ENCODE measurements around the gene TCEANC2. TPM values are rescaled to one million over a fixed set of nuclear protein-coding genes. Genes with fewer than 3 reads are reported as not detected.

Gene TCEANC2
- total RNA-seq, 2 donors from 2014 or later, result 2.0 to 7.8 TPM

- no peaks in the 10 kb centered on the region for H3K36me3 ChIP-seq
- H3K9me3 ChIP-seq, result no peaks in the 10 kb centered on the region
- ATAC-seq (ENCODE audit: insufficient number of reproducible peaks, low FRiP score, low read depth) (no peak), DNase-seq (ENCODE audit: low spot score) (no peak)
- no peak overlapping the region for H3K27ac ChIP-seq
- no peaks in the 10 kb centered on the region for H3K27me3 ChIP-seq (replicated peaks; ENCODE audit: insufficient read depth)
- no peak for TF ChIP-seq CTCF (IDR thresholded peaks at IDR 0.05)
- H3K4me3 ChIP-seq, result no peak overlapping the region
- H3K4me1 ChIP-seq (ENCODE audit: control insufficient read depth in 1 of 2, low read depth in 2 of 2), result peaks cover 0 to 5% of the 10 kb centered on the region in 2 donors
Measured at GRCh38 chr1:54125386-54126070, 72.1 kb downstream of the TCEANC2 start.

- TF ChIP-seq CTCF (IDR thresholded peaks at IDR 0.05), result no peak
- no peaks in the 10 kb centered on the region for H3K9me3 ChIP-seq
- no peak overlapping the region for H3K4me3 ChIP-seq
- H3K27ac ChIP-seq, result no peak overlapping the region
- H3K36me3 ChIP-seq, result no peaks in the 10 kb centered on the region
- ATAC-seq (ENCODE audit: insufficient number of reproducible peaks, low FRiP score, low read depth), result no peak
- no peak for DNase-seq (ENCODE audit: low spot score)
- peaks cover 0 to 2% of the 10 kb centered on the region in 2 donors for H3K4me1 ChIP-seq (ENCODE audit: control insufficient read depth in 1 of 2, low read depth in 2 of 2)
- H3K27me3 ChIP-seq (replicated peaks; ENCODE audit: insufficient read depth), result no peaks in the 10 kb centered on the region
Measured at GRCh38 chr1:54126271-54126815, 72.9 kb downstream of the TCEANC2 start.

- DNase-seq (ENCODE audit: low spot score) (no peak), ATAC-seq (ENCODE audit: insufficient number of reproducible peaks, low FRiP score, low read depth) (no peak)
- H3K27me3 ChIP-seq (replicated peaks; ENCODE audit: insufficient read depth), result no peaks in the 10 kb centered on the region
- H3K36me3 ChIP-seq, result no peaks in the 10 kb centered on the region
- H3K9me3 ChIP-seq, result no peaks in the 10 kb centered on the region
- no peak overlapping the region for H3K27ac ChIP-seq
- no peak for TF ChIP-seq CTCF (IDR thresholded peaks at IDR 0.05)
- H3K4me1 ChIP-seq (ENCODE audit: control insufficient read depth in 1 of 2, low read depth in 2 of 2), result no peaks in the 10 kb centered on the region
- H3K4me3 ChIP-seq, result no peak overlapping the region
Measured at GRCh38 chr1:54127594-54128300, 74.3 kb downstream of the TCEANC2 start.

- Histone ChIP-seq H3K27me3 (replicated peaks; ENCODE audit: insufficient read depth) (no peaks in the 10 kb centered on the region), H3K4me1 (ENCODE audit: control insufficient read depth in 1 of 2, low read depth in 2 of 2) (no peaks in the 10 kb centered on the region), H3K36me3 (no peaks in the 10 kb centered on the region), H3K4me3 (no peak overlapping the region), H3K27ac (no peak overlapping the region), H3K9me3 (no peaks in the 10 kb centered on the region)
- no peak for TF ChIP-seq CTCF (IDR thresholded peaks at IDR 0.05)
- no peak for ATAC-seq (ENCODE audit: insufficient number of reproducible peaks, low FRiP score, low read depth)
- no peak for DNase-seq (ENCODE audit: low spot score)
Measured at GRCh38 chr1:54129858-54130257, 76.5 kb downstream of the TCEANC2 start.

- ATAC-seq (ENCODE audit: insufficient number of reproducible peaks, low FRiP score, low read depth) (no peak), DNase-seq (ENCODE audit: low spot score) (no peak)
- Histone ChIP-seq H3K9me3 (no peaks in the 10 kb centered on the region), H3K36me3 (no peaks in the 10 kb centered on the region), H3K4me1 (ENCODE audit: control insufficient read depth in 1 of 2, low read depth in 2 of 2) (no peaks in the 10 kb centered on the region), H3K27me3 (replicated peaks; ENCODE audit: insufficient read depth) (no peaks in the 10 kb centered on the region), H3K4me3 (no peak overlapping the region), H3K27ac (no peak overlapping the region)
- no peak for TF ChIP-seq CTCF (IDR thresholded peaks at IDR 0.05)
Measured at GRCh38 chr1:54131419-54131818, 78.0 kb downstream of the TCEANC2 start.
